ENCODE measurements around the gene ERCC4.

GRCh38 chr16:13897806-13898205, 22.1 kb upstream of the ERCC4 start:
- TF ChIP-seq CTCF (IDR thresholded peaks at IDR 0.05) (no peak), REST (IDR thresholded peaks at IDR 0.05; ENCODE audit: insufficient read depth in 1 of 2, low read depth in 2 of 2, low read length in 1 of 2) (no peak)

All from Panc1 (cell line).